ENCODE results near the gene ZBTB2.

- TF ChIP-seq CTCF (IDR thresholded peaks at IDR 0.05; ENCODE audit: low read depth, low read length): no peak
- TF ChIP-seq EZH2phosphoT487 (IDR thresholded peaks at IDR 0.05; ENCODE audit: low read depth): no peak
Observed at GRCh38 chr6:151388997-151389617, 2.3 kb downstream of the ZBTB2 start.

Data from OCI-LY3 (cell line).